PFSK-1 (cell line): ENCODE results near the gene TMPRSS3.

Experiments used
- POLR2AphosphoS5 ChIP-seq: IDR thresholded peaks from 2 replicates; pipeline ENCODE4 v1.6.1; 2012; ENCODE audit warnings: low read depth, mild to moderate bottlenecking, control low read depth, low read length, moderate library complexity
- SIN3A ChIP-seq: IDR thresholded peaks from 2 replicates; pipeline ENCODE4 v1.6.1; 2012; ENCODE audit warnings: mild to moderate bottlenecking, low read length, moderate library complexity, borderline replicate concordance; ENCODE audit not compliant: insufficient read depth
- TAF1 ChIP-seq: IDR thresholded peaks from 2 replicates; pipeline ENCODE4 v1.6.1; 2012; ENCODE audit warnings: low read length, control low read depth, borderline replicate concordance; ENCODE audit not compliant: insufficient read depth
- TF ChIP-seq, protein P1 (sequence below), 2 experiments: IDR thresholded peaks; 2 replicates each; pipeline versions ENCODE4 v1.6.1 to v1.8.0; 2011 to 2012; ENCODE audit warnings: low read depth in 2 of 2, low read length in 2 of 2, control low read depth in 1 of 2, inconsistent platforms in 1 of 2, mild to moderate bottlenecking in 1 of 2, moderate library complexity in 1 of 2; ENCODE audit not compliant: insufficient read depth in 1 of 2

DNA sequence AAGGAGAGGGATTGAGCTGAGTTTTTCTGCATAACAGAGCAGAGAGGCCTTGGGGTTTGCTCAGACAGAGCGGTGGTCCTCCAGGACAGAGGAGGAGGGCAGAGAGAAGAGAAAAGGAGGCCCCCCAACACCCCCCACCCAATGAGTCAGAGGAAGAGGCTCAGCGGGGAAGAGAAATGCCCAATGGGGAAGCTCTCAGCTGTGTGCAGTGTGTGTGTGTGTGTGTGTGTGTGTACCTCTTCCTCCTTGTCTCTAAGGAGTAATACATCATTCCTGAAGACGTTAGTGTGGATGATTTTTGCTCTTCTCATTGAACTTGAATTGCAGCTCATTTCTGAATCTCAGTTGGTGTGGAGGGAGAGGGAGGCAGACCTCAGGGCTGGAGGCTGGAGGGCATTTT, 8.7 kb downstream of the TMPRSS3 start:
- TF ChIP-seq POLR2AphosphoS5 (no peak), TAF1 (no peak), SIN3A (no peak)
- TF ChIP-seq, protein P1, sequence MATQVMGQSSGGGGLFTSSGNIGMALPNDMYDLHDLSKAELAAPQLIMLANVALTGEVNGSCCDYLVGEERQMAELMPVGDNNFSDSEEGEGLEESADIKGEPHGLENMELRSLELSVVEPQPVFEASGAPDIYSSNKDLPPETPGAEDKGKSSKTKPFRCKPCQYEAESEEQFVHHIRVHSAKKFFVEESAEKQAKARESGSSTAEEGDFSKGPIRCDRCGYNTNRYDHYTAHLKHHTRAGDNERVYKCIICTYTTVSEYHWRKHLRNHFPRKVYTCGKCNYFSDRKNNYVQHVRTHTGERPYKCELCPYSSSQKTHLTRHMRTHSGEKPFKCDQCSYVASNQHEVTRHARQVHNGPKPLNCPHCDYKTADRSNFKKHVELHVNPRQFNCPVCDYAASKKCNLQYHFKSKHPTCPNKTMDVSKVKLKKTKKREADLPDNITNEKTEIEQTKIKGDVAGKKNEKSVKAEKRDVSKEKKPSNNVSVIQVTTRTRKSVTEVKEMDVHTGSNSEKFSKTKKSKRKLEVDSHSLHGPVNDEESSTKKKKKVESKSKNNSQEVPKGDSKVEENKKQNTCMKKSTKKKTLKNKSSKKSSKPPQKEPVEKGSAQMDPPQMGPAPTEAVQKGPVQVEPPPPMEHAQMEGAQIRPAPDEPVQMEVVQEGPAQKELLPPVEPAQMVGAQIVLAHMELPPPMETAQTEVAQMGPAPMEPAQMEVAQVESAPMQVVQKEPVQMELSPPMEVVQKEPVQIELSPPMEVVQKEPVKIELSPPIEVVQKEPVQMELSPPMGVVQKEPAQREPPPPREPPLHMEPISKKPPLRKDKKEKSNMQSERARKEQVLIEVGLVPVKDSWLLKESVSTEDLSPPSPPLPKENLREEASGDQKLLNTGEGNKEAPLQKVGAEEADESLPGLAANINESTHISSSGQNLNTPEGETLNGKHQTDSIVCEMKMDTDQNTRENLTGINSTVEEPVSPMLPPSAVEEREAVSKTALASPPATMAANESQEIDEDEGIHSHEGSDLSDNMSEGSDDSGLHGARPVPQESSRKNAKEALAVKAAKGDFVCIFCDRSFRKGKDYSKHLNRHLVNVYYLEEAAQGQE (IDR thresholded peaks at IDR 0.05; ENCODE audit: insufficient read depth in 1 of 2, low read depth in 2 of 2, low read length in 2 of 2), result no peak
